Progenitor cell of endocrine pancreas (in vitro differentiated cells): ENCODE results near the gene WDFY3. TPM values are rescaled to one million over a fixed set of nuclear protein-coding genes. Genes with fewer than 3 reads are reported as not detected.
A peak's percentile ranks its signal among the peaks of the same experiment; 100 is the strongest.
"Not testable (repeated sequence)": the region's sequence is repeated elsewhere in the genome, so short reads cannot be mapped to it uniquely, and the experiment has no call there.

Source experiments
- DNase-seq: peaks from one replicate; pipeline ENCODE4 v3.0.0; 2021; ENCODE audit warnings: low spot score; ENCODE audit not compliant: unreplicated experiment
- H3K27ac Mint-ChIP-seq: 2 replicates; pipeline ENCODE4 v1.8.0; 2021; ENCODE audit warnings: mild to moderate bottlenecking, moderate library complexity, mixed read lengths
- H3K27me3 Mint-ChIP-seq: 2 replicates; pipeline ENCODE4 v1.8.0; 2021; ENCODE audit warnings: mixed read lengths
- H3K36me3 Mint-ChIP-seq: 2 replicates; pipeline ENCODE4 v1.8.0; 2022; ENCODE audit warnings: mixed read lengths; ENCODE audit not compliant: insufficient read depth
- H3K4me1 Mint-ChIP-seq: 2 replicates; pipeline ENCODE4 v1.8.0; 2021; ENCODE audit warnings: low read depth, mixed read lengths
- H3K4me3 Mint-ChIP-seq: 2 replicates; pipeline ENCODE4 v1.8.0; 2021; ENCODE audit warnings: low read depth, mild to moderate bottlenecking, moderate library complexity, mixed read lengths
- H3K9me3 Mint-ChIP-seq: 2 replicates; pipeline ENCODE4 v1.8.0; 2021; ENCODE audit warnings: low read depth, mixed read lengths
- CTCF ChIP-seq: fragments of 200-600 bp; sonication (generic); IDR thresholded peaks from one replicate; pipeline ENCODE4 v1.5.0; 2021; ENCODE audit warnings: antibody characterized with exemption, mild to moderate bottlenecking; ENCODE audit not compliant: unreplicated experiment
- total RNA-seq: library from RNA; stranded (reverse); gene quantifications from 2 replicates; pipeline ENCODE4 v1.2.1, GENCODE V29; 2021

WDFY3 gene
- total RNA-seq, 1 donor from 2014 or later = 115 TPM

- H3K27ac Mint-ChIP-seq = no peak overlapping the region
- H3K9me3 Mint-ChIP-seq = no peaks in the 10 kb centered on the region
These were observed 140.7 kb downstream of the WDFY3 start for GRCh38 chr4:84825701-84826341.

GRCh38 chr4:84821064-84821463 lies 145.4 kb downstream of the WDFY3 start:
- Mint-ChIP-seq H3K36me3 (peaks cover 5% of the 10 kb centered on the region), H3K27ac (no peak overlapping the region), H3K9me3 (no peaks in the 10 kb centered on the region), H3K4me1 (no peaks in the 10 kb centered on the region), H3K27me3 (no peaks in the 10 kb centered on the region), H3K4me3 (no peak overlapping the region)
- DNase-seq = no peak
- TF ChIP-seq CTCF = no peak

More at GRCh38 chr4:84825701-84826341, 140.7 kb downstream of the WDFY3 start:
- Mint-ChIP-seq H3K4me1 (no peaks in the 10 kb centered on the region), H3K36me3 (peaks cover 10% of the 10 kb centered on the region), H3K27me3 (no peaks in the 10 kb centered on the region), H3K4me3 (no peak overlapping the region)
- DNase-seq = no peak
- TF ChIP-seq CTCF = no peak

- Mint-ChIP-seq H3K27ac (peak overlapping the region; percentile 87), H3K27me3 (no peaks in the 10 kb centered on the region), H3K36me3 (peaks cover 5% of the 10 kb centered on the region), H3K4me3 (no peak overlapping the region), H3K9me3 (no peaks in the 10 kb centered on the region), H3K4me1 (peaks cover 9% of the 10 kb centered on the region)
- DNase-seq = no peak
- TF ChIP-seq CTCF = no peak
These were observed 152.3 kb downstream of the WDFY3 start for GRCh38 chr4:84814094-84814750.

GRCh38 chr4:84809946-84810345 lies 156.5 kb downstream of the WDFY3 start:
- H3K9me3 Mint-ChIP-seq = no peaks in the 10 kb centered on the region
- H3K36me3 Mint-ChIP-seq = peaks cover 16% of the 10 kb centered on the region

GRCh38 chr4:84808332-84808731 lies 158.2 kb downstream of the WDFY3 start:
- Mint-ChIP-seq H3K4me1 (no peaks in the 10 kb centered on the region), H3K36me3 (peaks cover 17% of the 10 kb centered on the region)
- TF ChIP-seq CTCF = no peak

More at GRCh38 chr4:84809946-84810345, 156.5 kb downstream of the WDFY3 start:
- Mint-ChIP-seq H3K4me3 (no peak overlapping the region), H3K4me1 (peaks cover 4% of the 10 kb centered on the region), H3K27ac (no peak overlapping the region), H3K27me3 (no peaks in the 10 kb centered on the region)
- no peak for TF ChIP-seq CTCF
- no peak for DNase-seq

GRCh38 chr4:84806541-84806940 lies 159.9 kb downstream of the WDFY3 start:
- H3K27ac Mint-ChIP-seq, DNase-seq, H3K27me3 Mint-ChIP-seq, H3K4me1 Mint-ChIP-seq, H3K4me3 Mint-ChIP-seq, H3K9me3 Mint-ChIP-seq: not testable (repeated sequence)
- peaks cover 22% of the 10 kb centered on the region for H3K36me3 Mint-ChIP-seq

More at GRCh38 chr4:84808332-84808731, 158.2 kb downstream of the WDFY3 start:
- H3K27me3 Mint-ChIP-seq = no peaks in the 10 kb centered on the region
- H3K27ac Mint-ChIP-seq = no peak overlapping the region
- no peak for DNase-seq
- no peaks in the 10 kb centered on the region for H3K9me3 Mint-ChIP-seq
- no peak overlapping the region for H3K4me3 Mint-ChIP-seq
